Epithelial cell of prostate (primary cell): ENCODE data around the gene IQGAP2.
A peak's percentile ranks its signal among the peaks of the same experiment; 100 is the strongest.

Experiments
- DNase-seq: peaks from one replicate; pipeline ENCODE4 v3.0.0-alpha.2; 2011; ENCODE audit warnings: low read depth, low spot score
- H3K27ac ChIP-seq: fragments of 450-650 bp; 2 replicates; pipeline ENCODE4 v1.5.1; 2017; ENCODE audit warnings: mild to moderate bottlenecking

Gene IQGAP2

GRCh38 chr5:76524868-76525267, 121.8 kb downstream of the IQGAP2 start:
- no peak overlapping the region for H3K27ac ChIP-seq
- DNase-seq = no peak

DNA sequence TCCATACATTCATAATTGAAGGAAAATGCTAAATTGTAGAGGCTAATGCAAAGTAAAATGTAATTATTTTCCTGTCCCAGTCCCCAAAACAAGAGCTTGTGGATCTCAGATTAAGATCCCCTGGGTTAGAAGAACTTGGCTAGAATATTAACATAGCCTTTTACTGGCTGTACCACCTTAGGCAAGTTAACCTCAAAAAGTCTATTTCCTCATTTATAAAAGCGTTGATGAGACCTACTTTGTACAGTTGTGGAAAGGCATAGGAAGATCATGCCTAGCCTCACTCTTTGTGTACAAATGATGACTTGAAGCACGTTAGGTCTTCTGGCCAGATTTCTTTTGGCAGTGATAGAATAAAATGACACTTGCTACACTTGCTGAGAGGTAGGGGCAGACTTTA, 122.9 kb downstream of the IQGAP2 start:
- H3K27ac ChIP-seq = no peak overlapping the region
- no peak for DNase-seq

GRCh38 chr5:76526950-76527583, 124.0 kb downstream of the IQGAP2 start:
- DNase-seq = no peak

GRCh38 chr5:76527685-76528161, 124.6 kb downstream of the IQGAP2 start:
- H3K27ac ChIP-seq = no peak overlapping the region
- DNase-seq = no peak

More at GRCh38 chr5:76526950-76527583, 124.0 kb downstream of the IQGAP2 start:
- H3K27ac ChIP-seq = no peak overlapping the region

- H3K27ac ChIP-seq = no peak overlapping the region
- DNase-seq = no peak
These were observed 125.7 kb downstream of the IQGAP2 start for GRCh38 chr5:76528547-76529331.

- DNase-seq = no peak
- H3K27ac ChIP-seq = no peak overlapping the region
These were observed 126.6 kb downstream of the IQGAP2 start for GRCh38 chr5:76529464-76530344.

DNA sequence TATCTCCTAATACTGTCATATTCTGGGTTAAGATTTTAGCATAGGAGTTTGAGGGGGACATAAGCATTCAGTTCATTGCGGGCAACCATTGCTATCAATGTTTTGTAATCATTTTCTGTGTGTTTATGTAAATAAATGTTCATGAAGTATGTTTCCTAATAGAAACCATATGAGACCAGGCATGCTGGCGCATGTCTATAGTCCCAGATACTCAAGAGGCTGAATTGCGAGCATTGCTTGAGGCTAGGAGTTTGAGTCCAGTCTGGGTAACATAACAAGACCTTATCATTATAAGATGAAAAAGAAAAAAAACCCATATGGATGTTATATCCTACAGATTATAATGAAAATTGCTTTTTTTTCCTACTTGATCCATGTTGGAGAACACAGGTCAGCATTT, 129.0 kb downstream of the IQGAP2 start:
- DNase-seq = no peak
- no peak overlapping the region for H3K27ac ChIP-seq

DNA sequence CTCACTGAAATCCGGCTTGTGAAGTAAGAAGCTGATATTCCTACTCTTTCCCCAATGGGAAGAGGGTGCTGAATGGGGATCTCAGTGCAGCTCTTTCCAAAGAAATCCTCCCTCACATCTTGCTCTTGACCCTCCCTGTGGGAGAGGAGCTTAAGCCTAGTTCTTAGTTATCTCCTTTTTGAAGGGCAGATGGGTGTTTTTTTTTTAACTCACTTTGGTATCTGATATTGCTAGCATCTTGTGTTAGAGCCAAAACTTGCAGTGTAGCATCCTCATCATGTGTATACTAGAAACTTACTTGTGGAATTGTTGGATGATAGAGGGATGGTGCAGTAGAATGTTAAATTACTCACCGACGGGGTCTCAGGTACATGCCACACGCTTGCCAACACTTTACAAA, 129.9 kb downstream of the IQGAP2 start:
- H3K27ac ChIP-seq = no peak overlapping the region
- DNase-seq = no peak

DNA sequence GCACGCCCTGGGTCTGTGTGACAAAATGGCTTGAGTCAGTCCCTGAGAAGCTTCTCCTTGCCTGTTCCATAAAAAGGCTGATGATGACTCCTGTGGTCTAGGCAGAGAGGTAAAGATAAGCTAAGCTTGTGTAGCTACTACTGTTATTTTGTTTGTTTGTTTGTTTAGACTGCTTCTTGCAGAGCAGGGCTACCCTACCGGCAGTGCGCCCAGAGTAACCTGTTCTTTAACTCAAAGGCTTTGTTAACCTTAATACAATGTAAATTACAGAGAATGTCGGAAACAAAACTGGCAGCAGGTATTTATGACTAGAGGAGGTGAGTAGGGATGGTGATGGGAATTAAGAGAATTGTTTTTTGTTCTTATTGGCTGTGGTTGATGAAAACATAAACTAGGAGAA, 132.5 kb downstream of the IQGAP2 start:
- no peak for DNase-seq
- no peak overlapping the region for H3K27ac ChIP-seq

DNA sequence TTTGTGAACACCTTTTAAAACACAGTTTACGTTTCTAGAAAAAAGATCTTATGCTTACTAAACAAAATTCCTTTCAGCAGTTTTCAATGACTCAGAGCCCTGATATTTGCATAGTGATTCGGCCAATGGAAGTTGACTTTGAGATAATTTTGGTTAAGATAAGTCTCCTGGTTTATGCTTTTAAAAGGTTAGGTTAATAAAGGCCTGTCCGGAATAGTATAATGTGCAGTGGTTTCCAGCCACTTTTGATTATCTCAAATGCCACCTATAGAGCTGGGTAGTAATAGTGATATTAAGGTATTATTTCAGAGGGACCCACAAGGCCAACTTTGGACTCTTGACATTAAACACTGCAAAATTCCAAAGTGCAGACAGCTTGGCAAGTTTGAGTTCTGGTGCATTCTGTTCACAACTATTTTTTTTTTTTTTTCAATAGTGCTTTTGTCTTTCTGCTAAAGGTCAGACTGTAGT, 134.0 kb downstream of the IQGAP2 start:
- no peak overlapping the region for H3K27ac ChIP-seq
- no peak for DNase-seq

DNA sequence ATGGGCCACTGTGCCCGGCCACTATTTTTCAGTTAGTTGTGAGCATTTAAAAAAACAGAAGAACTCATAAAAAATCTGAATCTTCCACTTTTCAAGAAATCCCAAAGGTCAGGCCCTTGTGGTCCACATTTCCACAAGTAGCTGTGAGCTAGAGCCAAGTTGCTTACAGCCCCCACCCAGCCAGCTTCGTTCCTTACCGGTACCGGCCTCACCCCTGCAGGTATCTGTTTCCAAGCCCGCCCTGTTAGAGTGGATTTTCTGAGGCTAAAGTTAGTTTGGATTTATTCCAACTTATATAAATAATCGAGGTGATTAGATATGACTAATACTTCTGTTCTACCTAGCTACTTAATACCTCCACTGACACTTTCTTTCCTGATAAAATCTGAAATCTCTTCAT, 139.2 kb downstream of the IQGAP2 start:
- H3K27ac ChIP-seq = no peak overlapping the region
- no peak for DNase-seq

GRCh38 chr5:76542887-76543690, 140.0 kb downstream of the IQGAP2 start:
- no peak overlapping the region for H3K27ac ChIP-seq
- no peak for DNase-seq

- DNase-seq = no peak
These were observed 141.3 kb downstream of the IQGAP2 start for GRCh38 chr5:76544268-76544926.

DNA sequence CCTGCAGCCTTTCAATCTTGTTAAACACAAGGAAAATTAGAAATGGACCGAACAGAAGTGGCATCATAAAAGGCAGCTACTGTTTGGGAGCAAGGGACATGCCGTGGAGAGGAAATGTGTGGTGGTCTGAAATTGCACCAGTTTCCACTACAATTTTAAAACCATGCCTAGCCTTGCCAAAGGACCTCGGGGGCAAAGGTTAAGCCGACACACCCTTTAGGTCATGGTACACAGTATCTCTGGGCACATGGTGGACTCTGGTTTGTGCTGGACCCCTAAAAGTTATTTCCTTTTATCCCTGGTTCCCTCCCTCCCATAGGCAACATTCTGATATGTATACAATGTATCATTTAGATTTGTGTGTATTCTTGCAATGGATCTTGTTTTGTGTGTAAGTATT, 142.1 kb downstream of the IQGAP2 start:
- no peak overlapping the region for H3K27ac ChIP-seq
- no peak for DNase-seq

More at GRCh38 chr5:76544268-76544926, 141.3 kb downstream of the IQGAP2 start:
- H3K27ac ChIP-seq = no peak overlapping the region

GRCh38 chr5:76546497-76547102, 143.5 kb downstream of the IQGAP2 start:
- DNase-seq = no peak
- no peak overlapping the region for H3K27ac ChIP-seq

DNA sequence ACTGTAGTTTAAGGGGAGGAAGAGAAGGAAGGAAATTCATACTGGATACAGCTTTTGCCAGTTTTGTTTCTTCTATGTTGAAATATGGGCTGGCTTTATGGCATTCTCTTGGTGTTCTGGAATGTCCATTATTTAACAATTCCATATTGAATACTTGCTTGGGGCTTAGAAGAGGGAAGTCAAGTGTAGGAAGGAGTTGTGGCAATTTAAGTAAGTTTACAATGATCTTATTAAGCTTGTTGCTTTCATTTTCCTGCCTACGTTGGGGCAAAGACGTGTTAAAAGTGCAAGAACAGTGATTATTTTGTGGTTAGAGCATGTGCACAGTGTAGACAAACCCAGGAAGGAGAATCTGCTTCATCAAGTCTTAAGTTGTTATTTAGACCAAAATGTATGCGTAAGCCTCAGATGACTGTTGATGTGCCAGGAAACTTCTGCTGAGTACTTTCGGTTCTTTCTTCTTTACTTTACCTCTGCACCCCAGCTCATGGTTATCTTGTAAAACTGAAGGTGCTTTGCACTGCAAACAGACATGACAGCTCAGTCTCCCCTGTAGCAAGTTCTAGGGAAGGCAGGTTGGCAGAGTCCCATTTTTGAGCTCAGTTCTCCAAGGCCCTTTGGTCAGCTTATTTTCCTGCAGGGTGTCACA, 144.3 kb downstream of the IQGAP2 start:
- no peak overlapping the region for H3K27ac ChIP-seq

GRCh38 chr5:76547891-76548524, 144.9 kb downstream of the IQGAP2 start:
- no peak overlapping the region for H3K27ac ChIP-seq

More for the DNA sequence above, 144.3 kb downstream of the IQGAP2 start:
- DNase-seq = peak; percentile 31

More at GRCh38 chr5:76547891-76548524, 144.9 kb downstream of the IQGAP2 start:
- DNase-seq = no peak
